Activated naive CD4-positive, alpha-beta T cell treated with anti-CD3 and anti-CD28 coated beads, Interleukin-2, amount 10 ng/mL, durations not matched to agents 5 hours and 36 hours (primary cell): ENCODE data around the gene USP17L27. TPM values are rescaled to one million over a fixed set of nuclear protein-coding genes. Genes with fewer than 3 reads are reported as not detected.

Source experiments
- total RNA-seq, 2 experiments: library from RNA; stranded (reverse); gene quantifications; one replicate each; pipeline ENCODE4 v1.2.3, GENCODE V29; 2021

The USP17L27 gene, protein sequence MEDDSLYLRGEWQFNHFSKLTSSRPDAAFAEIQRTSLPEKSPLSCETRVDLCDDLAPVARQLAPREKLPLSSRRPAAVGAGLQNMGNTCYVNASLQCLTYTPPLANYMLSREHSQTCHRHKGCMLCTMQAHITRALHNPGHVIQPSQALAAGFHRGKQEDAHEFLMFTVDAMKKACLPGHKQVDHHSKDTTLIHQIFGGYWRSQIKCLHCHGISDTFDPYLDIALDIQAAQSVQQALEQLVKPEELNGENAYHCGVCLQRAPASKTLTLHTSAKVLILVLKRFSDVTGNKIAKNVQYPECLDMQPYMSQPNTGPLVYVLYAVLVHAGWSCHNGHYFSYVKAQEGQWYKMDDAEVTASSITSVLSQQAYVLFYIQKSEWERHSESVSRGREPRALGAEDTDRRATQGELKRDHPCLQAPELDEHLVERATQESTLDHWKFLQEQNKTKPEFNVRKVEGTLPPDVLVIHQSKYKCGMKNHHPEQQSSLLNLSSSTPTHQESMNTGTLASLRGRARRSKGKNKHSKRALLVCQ
- not detected for total RNA-seq

DNA sequence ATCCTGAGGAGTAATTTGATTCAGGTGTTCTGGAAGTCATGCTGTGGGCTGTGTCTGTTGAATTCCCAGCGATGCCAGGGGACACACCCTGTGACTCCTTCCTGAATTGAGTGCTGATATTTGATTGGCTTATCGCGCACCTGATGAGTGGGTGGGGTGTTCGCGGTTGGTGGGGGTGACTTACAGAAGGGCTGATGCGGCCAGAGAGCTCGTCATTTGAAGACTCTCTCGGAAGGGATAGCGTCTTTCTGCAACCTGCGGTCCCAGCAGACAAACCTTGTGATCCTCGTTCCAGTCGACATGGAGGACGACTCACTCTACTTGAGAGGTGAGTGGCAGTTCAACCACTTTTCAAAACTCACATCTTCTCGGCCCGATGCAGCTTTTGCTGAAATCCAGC lies at the start of gene USP17L27:
Gene USP17L27, plus strand, starts transcription at position 301 of the 400 bp plus-strand sequence. Its CDS starts 0 bp downstream, at position 301.

DNA sequence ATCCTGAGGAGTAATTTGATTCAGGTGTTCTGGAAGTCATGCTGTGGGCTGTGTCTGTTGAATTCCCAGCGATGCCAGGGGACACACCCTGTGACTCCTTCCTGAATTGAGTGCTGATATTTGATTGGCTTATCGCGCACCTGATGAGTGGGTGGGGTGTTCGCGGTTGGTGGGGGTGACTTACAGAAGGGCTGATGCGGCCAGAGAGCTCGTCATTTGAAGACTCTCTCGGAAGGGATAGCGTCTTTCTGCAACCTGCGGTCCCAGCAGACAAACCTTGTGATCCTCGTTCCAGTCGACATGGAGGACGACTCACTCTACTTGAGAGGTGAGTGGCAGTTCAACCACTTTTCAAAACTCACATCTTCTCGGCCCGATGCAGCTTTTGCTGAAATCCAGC lies 19.1 kb upstream of the USP17L27 start, which contains the start of gene USP17L24:
Gene USP17L24, plus strand, starts transcription at position 301 of the 400 bp plus-strand sequence. Its CDS starts 0 bp downstream, at position 301.

DNA sequence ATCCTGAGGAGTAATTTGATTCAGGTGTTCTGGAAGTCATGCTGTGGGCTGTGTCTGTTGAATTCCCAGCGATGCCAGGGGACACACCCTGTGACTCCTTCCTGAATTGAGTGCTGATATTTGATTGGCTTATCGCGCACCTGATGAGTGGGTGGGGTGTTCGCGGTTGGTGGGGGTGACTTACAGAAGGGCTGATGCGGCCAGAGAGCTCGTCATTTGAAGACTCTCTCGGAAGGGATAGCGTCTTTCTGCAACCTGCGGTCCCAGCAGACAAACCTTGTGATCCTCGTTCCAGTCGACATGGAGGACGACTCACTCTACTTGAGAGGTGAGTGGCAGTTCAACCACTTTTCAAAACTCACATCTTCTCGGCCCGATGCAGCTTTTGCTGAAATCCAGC lies 14.3 kb upstream of the USP17L27 start, which contains the start of gene USP17L25:
Gene USP17L25, plus strand, starts transcription at position 301 of the 400 bp plus-strand sequence. Its CDS starts 0 bp downstream, at position 301.

DNA sequence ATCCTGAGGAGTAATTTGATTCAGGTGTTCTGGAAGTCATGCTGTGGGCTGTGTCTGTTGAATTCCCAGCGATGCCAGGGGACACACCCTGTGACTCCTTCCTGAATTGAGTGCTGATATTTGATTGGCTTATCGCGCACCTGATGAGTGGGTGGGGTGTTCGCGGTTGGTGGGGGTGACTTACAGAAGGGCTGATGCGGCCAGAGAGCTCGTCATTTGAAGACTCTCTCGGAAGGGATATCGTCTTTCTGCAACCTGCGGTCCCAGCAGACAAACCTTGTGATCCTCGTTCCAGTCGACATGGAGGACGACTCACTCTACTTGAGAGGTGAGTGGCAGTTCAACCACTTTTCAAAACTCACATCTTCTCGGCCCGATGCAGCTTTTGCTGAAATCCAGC lies 9.6 kb upstream of the USP17L27 start, which contains the start of gene USP17L26:
Gene USP17L26, plus strand, starts transcription at position 301 of the 400 bp plus-strand sequence. Its CDS starts 0 bp downstream, at position 301.

DNA sequence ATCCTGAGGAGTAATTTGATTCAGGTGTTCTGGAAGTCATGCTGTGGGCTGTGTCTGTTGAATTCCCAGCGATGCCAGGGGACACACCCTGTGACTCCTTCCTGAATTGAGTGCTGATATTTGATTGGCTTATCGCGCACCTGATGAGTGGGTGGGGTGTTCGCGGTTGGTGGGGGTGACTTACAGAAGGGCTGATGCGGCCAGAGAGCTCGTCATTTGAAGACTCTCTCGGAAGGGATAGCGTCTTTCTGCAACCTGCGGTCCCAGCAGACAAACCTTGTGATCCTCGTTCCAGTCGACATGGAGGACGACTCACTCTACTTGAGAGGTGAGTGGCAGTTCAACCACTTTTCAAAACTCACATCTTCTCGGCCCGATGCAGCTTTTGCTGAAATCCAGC lies 4.8 kb upstream of the USP17L27 start, which contains the start of gene USP17L5:
Gene USP17L5, plus strand, starts transcription at position 301 of the 400 bp plus-strand sequence. Its CDS starts 0 bp downstream, at position 301.

DNA sequence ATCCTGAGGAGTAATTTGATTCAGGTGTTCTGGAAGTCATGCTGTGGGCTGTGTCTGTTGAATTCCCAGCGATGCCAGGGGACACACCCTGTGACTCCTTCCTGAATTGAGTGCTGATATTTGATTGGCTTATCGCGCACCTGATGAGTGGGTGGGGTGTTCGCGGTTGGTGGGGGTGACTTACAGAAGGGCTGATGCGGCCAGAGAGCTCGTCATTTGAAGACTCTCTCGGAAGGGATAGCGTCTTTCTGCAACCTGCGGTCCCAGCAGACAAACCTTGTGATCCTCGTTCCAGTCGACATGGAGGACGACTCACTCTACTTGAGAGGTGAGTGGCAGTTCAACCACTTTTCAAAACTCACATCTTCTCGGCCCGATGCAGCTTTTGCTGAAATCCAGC lies 4.6 kb downstream of the USP17L27 start, which contains the start of gene USP17L28:
Gene USP17L28, plus strand, starts transcription at position 301 of the 400 bp plus-strand sequence. Its CDS starts 0 bp downstream, at position 301.

DNA sequence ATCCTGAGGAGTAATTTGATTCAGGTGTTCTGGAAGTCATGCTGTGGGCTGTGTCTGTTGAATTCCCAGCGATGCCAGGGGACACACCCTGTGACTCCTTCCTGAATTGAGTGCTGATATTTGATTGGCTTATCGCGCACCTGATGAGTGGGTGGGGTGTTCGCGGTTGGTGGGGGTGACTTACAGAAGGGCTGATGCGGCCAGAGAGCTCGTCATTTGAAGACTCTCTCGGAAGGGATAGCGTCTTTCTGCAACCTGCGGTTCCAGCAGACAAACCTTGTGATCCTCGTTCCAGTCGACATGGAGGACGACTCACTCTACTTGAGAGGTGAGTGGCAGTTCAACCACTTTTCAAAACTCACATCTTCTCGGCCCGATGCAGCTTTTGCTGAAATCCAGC lies 9.4 kb downstream of the USP17L27 start, which contains the start of gene USP17L29:
Gene USP17L29, plus strand, starts transcription at position 301 of the 400 bp plus-strand sequence. Its CDS starts 0 bp downstream, at position 301.

DNA sequence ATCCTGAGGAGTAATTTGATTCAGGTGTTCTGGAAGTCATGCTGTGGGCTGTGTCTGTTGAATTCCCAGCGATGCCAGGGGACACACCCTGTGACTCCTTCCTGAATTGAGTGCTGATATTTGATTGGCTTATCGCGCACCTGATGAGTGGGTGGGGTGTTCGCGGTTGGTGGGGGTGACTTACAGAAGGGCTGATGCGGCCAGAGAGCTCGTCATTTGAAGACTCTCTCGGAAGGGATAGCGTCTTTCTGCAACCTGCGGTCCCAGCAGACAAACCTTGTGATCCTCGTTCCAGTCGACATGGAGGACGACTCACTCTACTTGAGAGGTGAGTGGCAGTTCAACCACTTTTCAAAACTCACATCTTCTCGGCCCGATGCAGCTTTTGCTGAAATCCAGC lies 18.9 kb downstream of the USP17L27 start, which contains the start of gene USP17L30:
Gene USP17L30, plus strand, starts transcription at position 301 of the 400 bp plus-strand sequence. Its CDS starts 0 bp downstream, at position 301.

Other genes with a start within 250 kb of the USP17L27 start
- not detected for gene FAM90A26, start 173.7 kb upstream of the USP17L27 start, total RNA-seq
- not detected for gene USP17L10, start 133.5 kb upstream of the USP17L27 start, total RNA-seq
- not detected for gene USP17L11, start 128.7 kb upstream of the USP17L27 start, total RNA-seq
- not detected for gene USP17L12, start 124.0 kb upstream of the USP17L27 start, total RNA-seq
- gene USP17L13, start 119.3 kb upstream of the USP17L27 start, total RNA-seq, result not detected
- gene USP17L15, start 109.8 kb upstream of the USP17L27 start, total RNA-seq, result not detected
- gene USP17L17, start 100.3 kb upstream of the USP17L27 start, total RNA-seq, result not detected
- not detected for gene USP17L18, start 95.5 kb upstream of the USP17L27 start, total RNA-seq
- not detected for gene USP17L19, start 90.8 kb upstream of the USP17L27 start, total RNA-seq
- not detected for gene USP17L20, start 86.0 kb upstream of the USP17L27 start, total RNA-seq
- not detected for gene USP17L21, start 81.3 kb upstream of the USP17L27 start, total RNA-seq
- not detected for gene USP17L22, start 76.5 kb upstream of the USP17L27 start, total RNA-seq
- gene USP17L24, start 19.0 kb upstream of the USP17L27 start, total RNA-seq, result not detected
- not detected for gene USP17L25, start 14.2 kb upstream of the USP17L27 start, total RNA-seq
- not detected for gene USP17L26, start 9.5 kb upstream of the USP17L27 start, total RNA-seq
- gene USP17L5, start 4.7 kb upstream of the USP17L27 start, total RNA-seq, result not detected
- gene USP17L28, start 4.7 kb downstream of the USP17L27 start, total RNA-seq, result not detected
- gene USP17L29, start 9.5 kb downstream of the USP17L27 start, total RNA-seq, result not detected
- not detected for gene USP17L30, start 19.0 kb downstream of the USP17L27 start, total RNA-seq
- not detected for gene DEFB131A, start 100.3 kb downstream of the USP17L27 start, total RNA-seq